ENCODE measurements around the gene XRCC4. TPM values are rescaled to one million over a fixed set of nuclear protein-coding genes. Genes with fewer than 3 reads are reported as not detected.

Gene XRCC4
- total RNA-seq, 1 experiment from 2014 or later: 10.8 TPM

GRCh38 chr5:83142526-83142925 is 65.2 kb downstream of the XRCC4 start:
- Histone ChIP-seq H3K23ac (ENCODE audit: insufficient read length, low read depth, low read length) (no peak overlapping the region), H2BK20ac (ENCODE audit: low read depth, low read length, poor library complexity, severe bottlenecking) (no peak overlapping the region), H3K9me3 (ENCODE audit: control insufficient read depth, low read depth, low read length) (no peaks in the 10 kb centered on the region), H2AFZ (ENCODE audit: low read length) (no peak overlapping the region), H3K79me1 (ENCODE audit: insufficient read depth, low read depth, low read length, poor library complexity, severe bottlenecking) (no peaks in the 10 kb centered on the region), H4K5ac (ENCODE audit: insufficient read length, low read depth, low read length) (no peak overlapping the region), H3K27ac (ENCODE audit: insufficient read length, low read depth, low read length) (no peak overlapping the region), H3K23me2 (ENCODE audit: insufficient read length, low read depth, low read length, poor library complexity, severe bottlenecking) (no peaks in the 10 kb centered on the region), H3K4me1 (ENCODE audit: insufficient read depth, low read length) (no peaks in the 10 kb centered on the region), H2BK5ac (ENCODE audit: insufficient read length, low read length) (no peak overlapping the region), H3K4me2 (ENCODE audit: insufficient read depth, insufficient read length, low read length) (no peak overlapping the region), H3K27me3 (ENCODE audit: insufficient read depth, low read length) (no peaks in the 10 kb centered on the region), H3K4ac (ENCODE audit: low read depth, low read length) (no peak overlapping the region), H2AK5ac (ENCODE audit: insufficient read length, low read length) (no peak overlapping the region), H4K91ac (ENCODE audit: insufficient read length, low read depth, low read length) (no peak overlapping the region), H2BK15ac (ENCODE audit: low read depth, low read length) (no peak overlapping the region), H3K79me2 (ENCODE audit: insufficient read depth, low read length) (no peaks in the 10 kb centered on the region), H3K18ac (ENCODE audit: insufficient read length, low read depth, low read length) (no peak overlapping the region), H2BK120ac (ENCODE audit: low read depth, low read length, poor library complexity, severe bottlenecking) (no peak overlapping the region), H3T11ph (ENCODE audit: low read length) (no peak overlapping the region), H2BK12ac (ENCODE audit: insufficient read length, low read depth, low read length) (no peak overlapping the region), H3K9ac (ENCODE audit: extremely low read depth, insufficient read length, low read length) (no peak overlapping the region), H4K8ac (replicated peaks; ENCODE audit: insufficient read length, low read depth, low read length) (no peak overlapping the region), H3K14ac (ENCODE audit: insufficient read depth, low read length) (no peak overlapping the region), H4K20me1 (ENCODE audit: control insufficient read depth, insufficient read depth, insufficient read length) (no peaks in the 10 kb centered on the region), H3K56ac (ENCODE audit: insufficient read length, low read depth, low read length) (no peak overlapping the region)
- H3K9me3 Mint-ChIP-seq: peaks cover 0 to 4% of the 10 kb centered on the region in 2 experiments; a peak in 1 of 5 replicates
- no peak overlapping the region for H3K27ac Mint-ChIP-seq
- no peak for DNase-seq
- H3K27me3 Mint-ChIP-seq (ENCODE audit: low read depth): no peaks in the 10 kb centered on the region
- no CpG with 5 or more reads among the region's 2 CpGs for WGBS (ENCODE audit: extremely low coverage, insufficient read length, low lambda C conversion rate)
- H3K4me3 Mint-ChIP-seq: no peak overlapping the region
- TF ChIP-seq, protein P1, sequence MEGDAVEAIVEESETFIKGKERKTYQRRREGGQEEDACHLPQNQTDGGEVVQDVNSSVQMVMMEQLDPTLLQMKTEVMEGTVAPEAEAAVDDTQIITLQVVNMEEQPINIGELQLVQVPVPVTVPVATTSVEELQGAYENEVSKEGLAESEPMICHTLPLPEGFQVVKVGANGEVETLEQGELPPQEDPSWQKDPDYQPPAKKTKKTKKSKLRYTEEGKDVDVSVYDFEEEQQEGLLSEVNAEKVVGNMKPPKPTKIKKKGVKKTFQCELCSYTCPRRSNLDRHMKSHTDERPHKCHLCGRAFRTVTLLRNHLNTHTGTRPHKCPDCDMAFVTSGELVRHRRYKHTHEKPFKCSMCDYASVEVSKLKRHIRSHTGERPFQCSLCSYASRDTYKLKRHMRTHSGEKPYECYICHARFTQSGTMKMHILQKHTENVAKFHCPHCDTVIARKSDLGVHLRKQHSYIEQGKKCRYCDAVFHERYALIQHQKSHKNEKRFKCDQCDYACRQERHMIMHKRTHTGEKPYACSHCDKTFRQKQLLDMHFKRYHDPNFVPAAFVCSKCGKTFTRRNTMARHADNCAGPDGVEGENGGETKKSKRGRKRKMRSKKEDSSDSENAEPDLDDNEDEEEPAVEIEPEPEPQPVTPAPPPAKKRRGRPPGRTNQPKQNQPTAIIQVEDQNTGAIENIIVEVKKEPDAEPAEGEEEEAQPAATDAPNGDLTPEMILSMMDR (conservative IDR thresholded peaks at IDR 0.05): no peak
- no peaks in the 10 kb centered on the region for H3K4me1 Mint-ChIP-seq
- peaks cover 0 to 9% (median 4%) of the 10 kb centered on the region in 3 experiments; a peak in 4 of 7 replicates for H3K36me3 Mint-ChIP-seq (ENCODE audit: insufficient read depth in 1 of 3, low read depth in 3 of 3)
